ENCODE results near the gene FBXO28.

The FBXO28 gene

GRCh38 chr1:224159541-224159940 is 45.6 kb downstream of the FBXO28 start:
- no peak for DNase-seq

- no peak for DNase-seq
Measured at GRCh38 chr1:224160171-224160682, 46.3 kb downstream of the FBXO28 start.

GRCh38 chr1:224162768-224163167 is 48.9 kb downstream of the FBXO28 start:
- DNase-seq, result no peak

- DNase-seq, result no peak
Measured at GRCh38 chr1:224163311-224163710, 49.4 kb downstream of the FBXO28 start.

- DNase-seq, result peak; percentile 44
Measured at GRCh38 chr1:224168859-224169380, 55.0 kb downstream of the FBXO28 start.

- no peak for DNase-seq
Measured at GRCh38 chr1:224169718-224170270, 55.9 kb downstream of the FBXO28 start.

- no peak for DNase-seq
Measured at GRCh38 chr1:224170343-224170742, 56.4 kb downstream of the FBXO28 start.

GRCh38 chr1:224170748-224171478 is 57.0 kb downstream of the FBXO28 start:
- no peak for DNase-seq

GRCh38 chr1:224172229-224172628 is 58.3 kb downstream of the FBXO28 start:
- DNase-seq, result no peak

- no peak for DNase-seq
Measured at GRCh38 chr1:224173523-224173922, 59.6 kb downstream of the FBXO28 start.

GRCh38 chr1:224175617-224176016 is 61.7 kb downstream of the FBXO28 start:
- no peak for DNase-seq

- DNase-seq, result no peak
Measured at GRCh38 chr1:224177356-224177999, 63.6 kb downstream of the FBXO28 start.

- DNase-seq, result no peak
Measured at GRCh38 chr1:224178894-224179293, 65.0 kb downstream of the FBXO28 start.

- no peak for DNase-seq
Measured at GRCh38 chr1:224180783-224181452, 67.0 kb downstream of the FBXO28 start.

- DNase-seq, result no peak
Measured at GRCh38 chr1:224181453-224181810, 67.5 kb downstream of the FBXO28 start.

GRCh38 chr1:224182057-224182865 is 68.3 kb downstream of the FBXO28 start:
- DNase-seq, result no peak

- peak; percentile 81 for DNase-seq
Measured at GRCh38 chr1:224182866-224183590, 69.1 kb downstream of the FBXO28 start, which contains the start of gene DEGS1. DEGS1 (plus strand) TSS chr1:224183240; CDS start chr1:224183337, 97 bp downstream.

- DNase-seq, result peak; percentile 7
Measured at GRCh38 chr1:224183591-224184312, 69.8 kb downstream of the FBXO28 start.

- DNase-seq, result no peak
Measured at GRCh38 chr1:224185208-224185607, 71.3 kb downstream of the FBXO28 start.

- no peak for DNase-seq
Measured at GRCh38 chr1:224188286-224188685, 74.4 kb downstream of the FBXO28 start.

- DNase-seq, result no peak
Measured at GRCh38 chr1:224189561-224189960, 75.7 kb downstream of the FBXO28 start.

Measured in NCI-H446 treated with DMSO at 0.1 percent for 48 hours (cell line).